ENCODE results near the gene CRYBA1.
"Not testable (repeated sequence)": the region's sequence is repeated elsewhere in the genome, so short reads cannot be mapped to it uniquely, and the experiment has no call there.

Gene CRYBA1, protein sequence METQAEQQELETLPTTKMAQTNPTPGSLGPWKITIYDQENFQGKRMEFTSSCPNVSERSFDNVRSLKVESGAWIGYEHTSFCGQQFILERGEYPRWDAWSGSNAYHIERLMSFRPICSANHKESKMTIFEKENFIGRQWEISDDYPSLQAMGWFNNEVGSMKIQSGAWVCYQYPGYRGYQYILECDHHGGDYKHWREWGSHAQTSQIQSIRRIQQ

DNA sequence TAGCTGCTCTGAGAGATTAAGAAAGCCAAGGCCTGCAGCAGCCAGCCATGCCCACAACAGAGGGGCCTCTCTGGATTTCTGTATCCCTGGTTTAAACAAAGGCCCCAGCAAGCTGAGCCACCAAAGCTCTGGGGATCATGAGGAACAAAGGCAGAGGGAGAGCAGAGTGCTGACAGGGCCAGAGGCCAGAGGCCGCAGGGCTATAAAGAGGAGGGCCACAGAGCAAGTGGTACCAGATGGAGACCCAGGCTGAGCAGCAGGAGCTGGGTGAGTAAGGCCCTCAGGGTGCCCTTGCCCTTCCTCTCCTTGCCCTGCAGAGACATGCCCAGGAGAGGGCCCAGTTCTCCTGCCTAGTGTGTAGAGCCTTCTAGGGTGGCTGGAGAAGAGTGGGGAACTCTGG lies at the start of gene CRYBA1:
TSS of gene CRYBA1 (plus strand) at position 232 of the 400 bp plus-strand sequence. CDS start at position 237, 5 bp downstream.
- Mint-ChIP-seq H3K4me1 (no peaks in the 10 kb centered on the region), H3K36me3 (ENCODE audit: insufficient read depth) (peaks cover 3% of the 10 kb centered on the region), H3K27ac (ENCODE audit: low read depth) (no peak within 1 kb of the TSS), H3K27me3 (no peaks in the 10 kb centered on the region), H3K9me3 (no peaks in the 10 kb centered on the region), H3K4me3 (no peak within 1 kb of the TSS)
- no peak for ATAC-seq (replicated peaks; ENCODE audit: extremely low read depth, poor library complexity, severe bottlenecking)
- no peak for DNase-seq (ENCODE audit: low spot score in 2 of 2)

DNA sequence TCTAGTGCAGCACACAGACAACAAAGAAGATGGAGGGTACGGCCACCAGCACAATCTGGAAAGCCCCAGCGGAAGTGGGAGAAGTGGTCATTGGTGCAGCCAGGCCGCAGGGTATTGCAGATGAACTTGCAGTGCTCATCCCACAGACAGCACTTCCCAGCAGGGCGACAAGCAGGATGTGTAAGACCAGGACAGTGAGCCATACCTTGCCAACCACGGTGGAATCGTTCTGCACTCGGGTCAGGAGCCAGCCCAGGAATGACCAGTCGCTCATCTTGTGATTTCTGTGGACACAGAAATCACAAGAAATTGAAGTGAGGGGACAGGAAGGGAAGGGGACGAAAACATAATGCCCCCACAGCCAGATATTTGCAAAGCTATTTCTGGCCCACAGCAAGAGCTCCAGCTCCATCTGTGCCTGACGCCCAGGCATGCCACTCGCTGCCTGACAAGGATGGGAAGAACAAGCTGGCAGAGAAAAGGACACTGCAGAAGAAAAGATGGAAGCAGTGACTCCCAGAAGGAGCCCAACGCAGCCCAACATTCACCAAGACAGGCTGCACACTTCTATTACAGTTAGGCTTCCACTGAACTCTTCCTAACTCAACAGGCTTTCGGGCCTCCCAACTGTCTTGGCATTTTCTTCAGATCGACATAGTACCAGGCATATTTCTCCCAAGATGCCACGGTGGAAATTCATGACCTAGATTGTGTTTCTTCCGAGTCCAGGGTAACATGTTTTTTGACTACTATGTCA lies 49.0 kb upstream of the CRYBA1 start:
- Mint-ChIP-seq H3K27ac (ENCODE audit: low read depth) (no peak overlapping the region), H3K36me3 (ENCODE audit: insufficient read depth) (no peaks in the 10 kb centered on the region), H3K9me3 (no peaks in the 10 kb centered on the region)

DNA sequence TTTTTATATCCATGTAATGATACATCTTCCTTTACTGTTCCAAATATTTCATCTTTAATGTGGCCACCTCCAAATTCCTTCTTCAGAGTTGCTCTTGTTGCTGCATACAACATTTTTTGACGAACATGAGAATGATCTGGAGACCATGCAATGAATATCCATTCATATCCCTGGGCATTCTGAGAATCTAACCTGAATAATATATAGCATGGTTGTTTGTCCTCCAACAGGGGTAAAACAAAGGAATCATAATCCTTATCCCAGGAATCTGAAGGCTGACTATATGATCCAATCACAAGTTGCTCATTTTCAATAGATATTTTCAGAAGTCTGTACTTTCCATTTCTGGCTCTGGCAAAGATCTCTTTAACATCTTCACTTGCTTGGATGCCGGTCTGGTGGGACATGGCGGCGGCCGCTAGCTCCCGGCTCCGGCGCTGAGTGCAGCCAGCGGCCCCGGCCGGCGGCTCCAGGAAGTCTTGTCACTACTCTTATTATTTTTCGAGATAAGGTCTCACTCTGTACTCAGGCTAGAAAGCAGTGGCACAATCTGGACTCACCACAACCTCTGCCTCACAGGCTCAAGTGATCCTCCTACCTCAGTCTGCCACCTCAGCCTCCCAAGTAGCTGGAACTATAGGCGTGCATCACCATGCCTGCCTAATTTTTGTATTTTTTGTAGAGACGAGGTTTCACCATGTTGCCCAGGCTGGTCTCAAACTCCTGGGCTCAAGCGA lies 42.4 kb upstream of the CRYBA1 start:
- not testable (repeated sequence) for H3K9me3 Mint-ChIP-seq; H3K27ac Mint-ChIP-seq (ENCODE audit: low read depth); ATAC-seq (replicated peaks; ENCODE audit: extremely low read depth, poor library complexity, severe bottlenecking); H3K4me3 Mint-ChIP-seq; H3K36me3 Mint-ChIP-seq (ENCODE audit: insufficient read depth); DNase-seq (ENCODE audit: low spot score in 2 of 2); H3K4me1 Mint-ChIP-seq
- H3K27me3 Mint-ChIP-seq = peaks cover 12% of the 10 kb centered on the region

More for the DNA sequence above, 49.0 kb upstream of the CRYBA1 start:
- ATAC-seq (replicated peaks; ENCODE audit: extremely low read depth, poor library complexity, severe bottlenecking) (no peak), DNase-seq (ENCODE audit: low spot score in 2 of 2) (no peak)
- H3K4me1 Mint-ChIP-seq = no peaks in the 10 kb centered on the region
- H3K4me3 Mint-ChIP-seq = no peak overlapping the region
- peaks cover 13% of the 10 kb centered on the region for H3K27me3 Mint-ChIP-seq

DNA sequence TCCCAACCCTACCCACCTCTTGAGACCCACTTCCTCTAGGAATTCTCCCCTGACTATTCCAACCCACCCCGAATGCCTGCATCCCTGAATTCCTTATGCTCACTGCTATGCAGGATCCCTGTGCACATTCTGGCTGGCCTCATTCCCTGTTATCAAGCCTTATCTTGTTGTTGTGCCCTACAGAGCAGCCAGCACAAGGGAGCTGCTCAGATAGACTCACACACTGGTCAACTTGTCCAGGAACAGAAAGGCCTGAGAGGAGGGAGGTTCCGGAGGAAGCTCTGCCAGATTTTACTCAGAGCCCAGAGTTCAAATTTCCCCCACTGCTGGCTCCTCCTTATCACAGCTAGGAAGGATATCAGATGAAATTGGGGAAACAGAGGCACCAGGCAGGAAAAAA lies 41.6 kb upstream of the CRYBA1 start:
- DNase-seq (ENCODE audit: low spot score in 2 of 2) (no peak), ATAC-seq (replicated peaks; ENCODE audit: extremely low read depth, poor library complexity, severe bottlenecking) (no peak)
- Mint-ChIP-seq H3K27me3 (peaks cover 12% of the 10 kb centered on the region), H3K27ac (ENCODE audit: low read depth) (no peak overlapping the region), H3K4me1 (no peaks in the 10 kb centered on the region), H3K4me3 (no peak overlapping the region), H3K9me3 (no peaks in the 10 kb centered on the region), H3K36me3 (ENCODE audit: insufficient read depth) (no peaks in the 10 kb centered on the region)

DNA sequence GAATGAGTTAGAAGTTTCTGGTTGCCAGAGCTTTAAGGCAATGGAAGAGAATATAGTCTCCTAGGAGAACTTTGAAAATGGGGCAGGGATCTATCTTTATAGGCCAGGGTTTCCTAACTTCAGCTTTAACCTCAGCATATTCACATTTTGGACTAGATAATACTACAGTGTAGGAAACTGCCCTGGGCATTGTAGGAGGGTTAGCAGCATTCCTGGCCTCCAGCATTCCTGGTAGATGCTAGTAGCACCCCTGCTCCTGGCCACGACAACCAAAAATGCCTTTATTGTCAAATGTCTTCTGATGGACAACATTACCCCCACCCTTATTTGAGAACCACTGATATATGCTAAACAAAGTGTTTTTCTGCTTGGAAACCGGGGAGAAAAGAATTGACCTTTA lies 38.7 kb upstream of the CRYBA1 start:
- DNase-seq (ENCODE audit: low spot score in 2 of 2) = no peak
- ATAC-seq (replicated peaks; ENCODE audit: extremely low read depth, poor library complexity, severe bottlenecking) = no peak
- Mint-ChIP-seq H3K27me3 (peaks cover 12% of the 10 kb centered on the region), H3K36me3 (ENCODE audit: insufficient read depth) (no peaks in the 10 kb centered on the region), H3K9me3 (no peaks in the 10 kb centered on the region), H3K4me1 (no peaks in the 10 kb centered on the region), H3K27ac (ENCODE audit: low read depth) (no peak overlapping the region), H3K4me3 (no peak overlapping the region)

DNA sequence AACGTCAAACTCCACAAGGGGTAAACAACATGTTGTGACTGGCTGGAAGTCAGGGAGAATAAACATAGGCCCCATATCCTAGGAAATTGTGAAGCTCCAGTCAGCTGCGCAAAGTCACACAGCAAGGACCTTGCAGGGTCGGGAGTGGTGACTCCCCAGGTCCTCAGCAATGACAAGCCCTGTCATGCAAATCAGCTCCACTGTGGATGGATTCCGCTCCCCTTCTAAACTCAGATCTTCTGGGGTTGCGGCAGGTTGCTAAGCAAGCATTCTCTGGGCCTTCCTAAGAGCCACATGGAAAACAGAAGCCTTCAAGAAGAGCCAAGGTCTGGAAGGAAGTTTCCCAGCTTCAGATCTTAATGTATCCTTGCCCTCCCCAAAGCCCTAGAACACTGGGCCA lies 37.6 kb upstream of the CRYBA1 start:
- DNase-seq (ENCODE audit: low spot score in 2 of 2) (no peak), ATAC-seq (replicated peaks; ENCODE audit: extremely low read depth, poor library complexity, severe bottlenecking) (no peak)
- Mint-ChIP-seq H3K27me3 (peaks cover 12% of the 10 kb centered on the region), H3K4me3 (no peak overlapping the region), H3K27ac (ENCODE audit: low read depth) (no peak overlapping the region), H3K9me3 (no peaks in the 10 kb centered on the region), H3K4me1 (no peaks in the 10 kb centered on the region), H3K36me3 (ENCODE audit: insufficient read depth) (no peaks in the 10 kb centered on the region)

DNA sequence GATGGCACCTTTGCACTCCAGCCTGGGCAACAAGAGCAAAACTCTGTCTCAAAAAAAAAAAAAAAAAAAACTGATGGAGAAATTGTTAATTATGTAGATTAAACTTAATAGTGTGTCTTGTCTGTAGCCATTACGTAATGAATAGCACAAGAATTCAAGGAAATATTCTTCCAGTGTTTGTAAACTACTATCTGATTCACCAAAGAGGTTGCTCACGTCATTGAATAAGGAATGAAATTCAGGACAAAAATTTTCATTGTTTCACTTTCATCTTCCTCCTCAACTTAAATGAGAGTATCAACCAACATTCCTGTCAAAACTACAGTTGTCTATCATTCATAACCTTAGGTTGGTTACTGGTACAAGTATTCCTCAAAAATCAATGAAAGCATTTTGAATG lies 35.8 kb upstream of the CRYBA1 start:
- ATAC-seq (replicated peaks; ENCODE audit: extremely low read depth, poor library complexity, severe bottlenecking) (no peak), DNase-seq (ENCODE audit: low spot score in 2 of 2) (no peak)
- H3K27me3 Mint-ChIP-seq = no peaks in the 10 kb centered on the region
- H3K36me3 Mint-ChIP-seq (ENCODE audit: insufficient read depth) = no peaks in the 10 kb centered on the region
- no peaks in the 10 kb centered on the region for H3K4me1 Mint-ChIP-seq
- no peaks in the 10 kb centered on the region for H3K9me3 Mint-ChIP-seq
- H3K4me3 Mint-ChIP-seq = no peak overlapping the region
- H3K27ac Mint-ChIP-seq (ENCODE audit: low read depth) = no peak overlapping the region

DNA sequence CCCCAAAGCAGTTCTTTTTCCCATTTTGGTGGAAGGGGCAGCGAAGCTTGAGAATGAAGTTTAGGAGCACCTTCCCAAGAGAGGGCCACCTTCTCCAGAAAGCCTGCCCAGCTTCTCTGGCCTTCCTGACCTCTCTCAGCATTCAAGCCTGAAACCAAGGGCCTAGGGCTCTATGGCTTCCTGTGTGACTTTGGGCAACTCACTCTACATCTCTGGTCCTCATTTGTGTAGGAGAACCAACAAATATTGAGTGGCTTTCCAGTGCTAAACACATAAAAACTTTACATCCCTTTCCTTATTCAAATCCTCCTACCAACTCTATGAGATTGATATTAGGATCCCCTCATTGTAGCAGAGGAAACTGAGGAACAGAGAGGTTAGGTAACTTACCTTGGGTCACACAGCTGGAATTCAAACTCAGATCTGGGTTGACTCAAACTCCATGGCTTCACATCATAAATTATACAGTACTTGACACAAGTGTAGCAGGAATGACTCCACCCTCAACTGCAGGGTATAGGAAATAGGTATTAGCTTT lies 34.5 kb upstream of the CRYBA1 start:
- ATAC-seq (replicated peaks; ENCODE audit: extremely low read depth, poor library complexity, severe bottlenecking) (no peak), DNase-seq (ENCODE audit: low spot score in 2 of 2) (no peak)
- no peak overlapping the region for H3K4me3 Mint-ChIP-seq
- no peaks in the 10 kb centered on the region for H3K4me1 Mint-ChIP-seq
- H3K27ac Mint-ChIP-seq (ENCODE audit: low read depth) = no peak overlapping the region
- H3K9me3 Mint-ChIP-seq = no peaks in the 10 kb centered on the region
- H3K36me3 Mint-ChIP-seq (ENCODE audit: insufficient read depth) = no peaks in the 10 kb centered on the region
- no peaks in the 10 kb centered on the region for H3K27me3 Mint-ChIP-seq

DNA sequence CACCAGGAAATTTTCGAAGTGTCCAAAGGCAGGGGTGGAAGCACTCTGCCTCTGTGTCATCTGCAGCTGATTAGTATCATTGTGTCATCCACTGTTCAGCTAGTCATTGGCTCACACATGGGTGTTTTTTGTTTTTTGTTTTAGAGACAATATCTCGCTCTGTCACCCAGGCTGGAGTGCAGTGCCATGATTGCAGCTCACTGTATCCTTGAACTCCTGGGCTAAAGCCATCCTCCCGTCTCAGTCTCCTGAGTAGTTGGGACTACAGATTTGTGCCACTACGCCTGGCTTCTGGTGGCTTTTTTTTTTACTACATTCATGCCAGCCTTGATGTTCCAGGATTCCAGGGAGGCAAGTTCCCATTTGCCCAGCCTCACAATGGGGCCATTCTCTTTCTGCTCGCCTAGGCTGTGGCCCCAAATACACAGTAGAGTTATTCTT lies 34.0 kb upstream of the CRYBA1 start:
- Mint-ChIP-seq H3K4me3 (no peak overlapping the region), H3K4me1 (no peaks in the 10 kb centered on the region), H3K9me3 (no peaks in the 10 kb centered on the region), H3K27ac (ENCODE audit: low read depth) (no peak overlapping the region), H3K36me3 (ENCODE audit: insufficient read depth) (no peaks in the 10 kb centered on the region), H3K27me3 (no peaks in the 10 kb centered on the region)
- DNase-seq (ENCODE audit: low spot score in 2 of 2) (no peak), ATAC-seq (replicated peaks; ENCODE audit: extremely low read depth, poor library complexity, severe bottlenecking) (no peak)

DNA sequence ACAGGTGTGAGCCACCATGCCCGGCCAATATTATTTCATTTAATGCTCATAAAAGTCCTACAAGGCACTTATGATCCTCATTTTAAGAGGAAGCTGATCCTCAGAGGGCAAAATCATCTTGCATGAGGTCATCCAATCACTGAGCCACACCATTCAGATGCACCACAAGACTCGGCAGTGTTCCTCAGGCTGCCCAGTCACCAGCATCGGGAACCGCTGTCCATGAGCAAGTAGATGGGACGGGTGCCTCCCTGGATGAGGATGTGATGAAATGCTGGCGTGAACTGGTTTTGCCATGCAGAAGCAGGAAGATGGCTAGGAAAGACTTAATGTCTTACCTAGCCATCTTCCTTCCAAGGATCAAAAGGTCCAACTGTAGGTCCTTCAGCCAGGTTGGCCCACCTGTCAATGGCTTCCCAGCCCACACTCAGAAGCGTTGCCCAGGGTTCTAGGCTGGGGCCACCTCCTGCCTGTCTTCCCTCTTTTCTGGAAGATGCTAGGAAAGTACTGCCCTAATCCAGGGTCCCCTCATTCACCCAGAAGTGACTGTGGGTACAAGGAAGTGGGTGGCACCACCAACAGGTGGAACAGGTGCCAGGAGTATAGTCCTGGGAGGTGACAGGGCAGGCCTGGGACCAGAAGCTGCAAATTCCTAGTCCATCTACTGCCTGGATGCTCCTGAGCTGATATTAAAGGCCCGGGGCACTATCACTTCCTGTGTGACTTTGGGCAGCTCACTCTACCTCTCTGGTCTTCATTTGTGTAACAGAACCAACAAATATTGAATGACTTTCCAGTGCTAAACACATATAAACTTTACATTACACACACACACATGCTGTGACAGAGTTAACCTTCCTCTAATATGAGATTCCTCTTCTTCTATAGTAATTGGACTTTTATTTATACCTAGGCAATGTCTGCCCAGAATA lies 32.2 kb upstream of the CRYBA1 start:
- Mint-ChIP-seq H3K27me3 (no peaks in the 10 kb centered on the region), H3K9me3 (no peaks in the 10 kb centered on the region), H3K36me3 (ENCODE audit: insufficient read depth) (no peaks in the 10 kb centered on the region), H3K4me1 (peaks cover 3% of the 10 kb centered on the region), H3K4me3 (no peak overlapping the region), H3K27ac (ENCODE audit: low read depth) (no peak overlapping the region)
- ATAC-seq (replicated peaks; ENCODE audit: extremely low read depth, poor library complexity, severe bottlenecking) (no peak), DNase-seq (ENCODE audit: low spot score in 2 of 2) (no peak)

DNA sequence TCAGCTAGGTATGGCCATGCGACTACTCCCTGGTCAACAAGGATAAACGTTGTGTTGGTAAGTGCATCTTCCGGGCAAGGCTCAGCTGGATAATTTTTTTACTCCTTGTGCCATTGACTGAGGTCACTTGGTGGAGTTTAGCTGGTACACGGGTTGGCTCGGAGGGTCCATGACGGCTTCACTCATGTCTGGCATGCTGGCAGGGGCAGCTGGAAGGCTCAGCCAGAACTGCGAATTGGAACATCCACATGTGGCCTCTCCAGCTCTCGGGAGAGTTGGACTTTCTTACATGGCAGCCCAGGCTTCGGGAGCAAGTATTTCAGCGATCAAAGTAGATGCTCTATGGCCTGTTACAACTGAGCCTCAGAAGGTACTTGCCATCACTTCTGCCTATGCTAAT lies 31.5 kb upstream of the CRYBA1 start:
- H3K4me3 Mint-ChIP-seq = no peak overlapping the region
- H3K27me3 Mint-ChIP-seq = no peaks in the 10 kb centered on the region
- DNase-seq (ENCODE audit: low spot score in 2 of 2) = no peak
- no peaks in the 10 kb centered on the region for H3K36me3 Mint-ChIP-seq (ENCODE audit: insufficient read depth)
- ATAC-seq (replicated peaks; ENCODE audit: extremely low read depth, poor library complexity, severe bottlenecking) = no peak
- peaks cover 5% of the 10 kb centered on the region for H3K4me1 Mint-ChIP-seq
- H3K27ac Mint-ChIP-seq (ENCODE audit: low read depth) = no peak overlapping the region
- no peaks in the 10 kb centered on the region for H3K9me3 Mint-ChIP-seq

DNA sequence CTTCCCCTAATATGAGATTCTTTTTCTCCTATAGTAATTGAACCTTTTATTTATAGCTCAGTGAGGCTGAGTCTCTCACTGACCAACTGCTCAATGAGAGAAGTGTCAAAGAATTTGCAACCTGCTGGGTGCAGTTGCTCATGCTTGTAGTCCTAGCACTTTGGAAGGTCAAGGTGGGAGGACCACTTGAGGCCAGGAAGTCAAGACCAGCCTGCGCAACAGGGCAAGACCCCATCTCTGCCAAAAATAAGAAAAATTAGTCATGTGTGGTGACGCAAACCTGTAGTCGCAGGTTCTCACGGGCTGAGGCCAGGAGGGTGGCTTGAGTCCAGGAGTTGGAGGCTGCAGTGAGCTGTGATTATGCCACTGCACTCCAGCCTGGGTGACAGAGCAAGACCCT lies 30.9 kb upstream of the CRYBA1 start:
- Mint-ChIP-seq H3K4me1 (peaks cover 5% of the 10 kb centered on the region), H3K27ac (ENCODE audit: low read depth) (no peak overlapping the region), H3K27me3 (no peaks in the 10 kb centered on the region), H3K36me3 (ENCODE audit: insufficient read depth) (no peaks in the 10 kb centered on the region), H3K9me3 (no peaks in the 10 kb centered on the region), H3K4me3 (no peak overlapping the region)
- no peak for DNase-seq (ENCODE audit: low spot score in 2 of 2)
- no peak for ATAC-seq (replicated peaks; ENCODE audit: extremely low read depth, poor library complexity, severe bottlenecking)
